Measurements from ENCODE around the gene MNT. TPM values are rescaled to one million over a fixed set of nuclear protein-coding genes. Genes with fewer than 3 reads are reported as not detected.
"Not testable (repeated sequence)": the region's sequence is repeated elsewhere in the genome, so short reads cannot be mapped to it uniquely, and the experiment has no call there.

MNT gene
- total RNA-seq, 4 donors from 2014 or later = 9.5 to 57.8 (median 39.0) TPM

GRCh38 chr17:2442166-2442565 lies 41.3 kb upstream of the MNT start:
- Histone ChIP-seq H3K36me3 (peaks cover 0 to 33% (median 0%) of the 10 kb centered on the region in 3 donors), H3K4me1 (no peaks in the 10 kb centered on the region), H3K4me3 (peak overlapping the region in 1 of 4 donors; percentile 7), H3K9me3 (no peaks in the 10 kb centered on the region), H3K27ac (peak overlapping the region in 2 of 4 donors; percentile 10 to 63), H3K27me3 (no peaks in the 10 kb centered on the region)
- DNase-seq = peak in 1 of 3 donors; percentile 66
- no peak for TF ChIP-seq CTCF (IDR thresholded peaks at IDR 0.05)
- no peak for TF ChIP-seq POLR2A (IDR thresholded peaks at IDR 0.05)

GRCh38 chr17:2440930-2441329 lies 40.1 kb upstream of the MNT start:
- TF ChIP-seq POLR2A (IDR thresholded peaks at IDR 0.05) (no peak), CTCF (IDR thresholded peaks at IDR 0.05) (no peak)
- peaks cover 0 to 45% (median 0%) of the 10 kb centered on the region in 3 donors for H3K36me3 ChIP-seq
- no peak for DNase-seq
- no peak overlapping the region for H3K4me3 ChIP-seq
- H3K27me3 ChIP-seq = no peaks in the 10 kb centered on the region
- H3K9me3 ChIP-seq = no peaks in the 10 kb centered on the region
- no peak overlapping the region for H3K27ac ChIP-seq
- no peaks in the 10 kb centered on the region for H3K4me1 ChIP-seq

- H3K4me3 ChIP-seq, H3K4me1 ChIP-seq, H3K27ac ChIP-seq, DNase-seq, H3K27me3 ChIP-seq, H3K9me3 ChIP-seq: not testable (repeated sequence)
- peaks cover 0 to 55% (median 0%) of the 10 kb centered on the region in 3 donors for H3K36me3 ChIP-seq
These were observed 39.1 kb upstream of the MNT start for GRCh38 chr17:2439997-2440396.

- Histone ChIP-seq H3K27ac (no peak overlapping the region), H3K4me3 (no peak overlapping the region), H3K36me3 (peaks cover 0 to 61% (median 0%) of the 10 kb centered on the region in 3 donors), H3K4me1 (no peaks in the 10 kb centered on the region), H3K27me3 (no peaks in the 10 kb centered on the region), H3K9me3 (no peaks in the 10 kb centered on the region)
- DNase-seq = no peak
- no peak for TF ChIP-seq POLR2A (IDR thresholded peaks at IDR 0.05)
- TF ChIP-seq CTCF (IDR thresholded peaks at IDR 0.05) = no peak
These were observed 38.0 kb upstream of the MNT start for GRCh38 chr17:2438823-2439222.

GRCh38 chr17:2436316-2436905 lies 35.6 kb upstream of the MNT start:
- Histone ChIP-seq H3K36me3 (peaks cover 0 to 77% (median 0%) of the 10 kb centered on the region in 3 donors), H3K27ac (no peak overlapping the region), H3K27me3 (no peaks in the 10 kb centered on the region), H3K4me1 (no peaks in the 10 kb centered on the region), H3K4me3 (no peak overlapping the region), H3K9me3 (no peaks in the 10 kb centered on the region)
- DNase-seq = no peak
- TF ChIP-seq CTCF (IDR thresholded peaks at IDR 0.05) (no peak), POLR2A (IDR thresholded peaks at IDR 0.05) (no peak)

GRCh38 chr17:2435862-2436261 lies 35.0 kb upstream of the MNT start:
- no peak overlapping the region for H3K27ac ChIP-seq
- H3K4me3 ChIP-seq = no peak overlapping the region
- no peak for TF ChIP-seq CTCF (IDR thresholded peaks at IDR 0.05)
- TF ChIP-seq POLR2A (IDR thresholded peaks at IDR 0.05) = no peak

More at GRCh38 chr17:2435862-2436261, 35.0 kb upstream of the MNT start:
- H3K36me3 ChIP-seq = peaks cover 0 to 73% (median 0%) of the 10 kb centered on the region in 3 donors
- no peaks in the 10 kb centered on the region for H3K9me3 ChIP-seq
- no peak for DNase-seq
- H3K4me1 ChIP-seq = no peaks in the 10 kb centered on the region
- no peaks in the 10 kb centered on the region for H3K27me3 ChIP-seq

Data from Peyer's patch (tissue), 4 donors.